Measurements from ENCODE around the gene AGBL1.

DNA sequence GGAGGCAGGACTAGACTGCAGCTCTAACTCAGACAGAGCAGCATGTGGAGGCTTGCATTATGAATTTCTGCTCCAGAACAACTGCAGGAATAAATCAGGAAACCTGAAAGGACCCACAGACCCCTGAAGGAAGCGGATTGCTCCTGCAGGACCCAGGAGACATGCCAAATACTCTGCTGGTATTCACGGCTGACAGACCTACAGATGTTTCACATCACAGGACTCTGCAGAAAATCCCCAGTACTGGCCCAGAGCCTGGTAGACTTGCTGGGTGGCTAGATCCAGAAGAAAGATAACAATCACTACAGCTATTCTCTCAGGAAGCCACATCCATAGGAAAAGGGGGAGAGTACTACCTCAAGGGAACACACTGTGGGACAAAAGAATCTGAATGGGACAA, 942.1 kb downstream of the AGBL1 start:
- TF ChIP-seq REST (IDR thresholded peaks at IDR 0.05; ENCODE audit: unreplicated experiment) (no peak), EZH2 (IDR thresholded peaks at IDR 0.05; ENCODE audit: low read depth, unreplicated experiment) (no peak), NANOG (IDR thresholded peaks at IDR 0.05; ENCODE audit: borderline replicate concordance) (no peak), CTCF (conservative IDR thresholded peaks at IDR 0.05; ENCODE audit: low read depth in 2 of 2) (no peak), POLR2AphosphoS5 (IDR thresholded peaks at IDR 0.05; ENCODE audit: low read depth) (no peak), ETS1 (IDR thresholded peaks at IDR 0.05) (no peak), EZH2phosphoT487 (IDR thresholded peaks at IDR 0.05; ENCODE audit: unreplicated experiment) (no peak)

Measured in GM23338 (cell line).